PC-3 (cell line): ENCODE results near the gene PRADC1. TPM values are rescaled to one million over a fixed set of nuclear protein-coding genes. Genes with fewer than 3 reads are reported as not detected.

ENCODE experiments used
- ATAC-seq: fragments of 200-7000 bp; cut with Tn5 transposase; 2 replicates; pipeline ENCODE4 v1.9.1; 2020; ENCODE audit warnings: mild to moderate bottlenecking, moderate library complexity
- BruUV-seq: library from RNA; stranded (reverse); fragments of 400-500 nt; replicated peaks from 2 replicates; lab custom pipeline; 2021; lab: Mats Ljungman, UMichigan
- CTCF ChIA-PET: fragments of 300-600 bp; sonication (Branson Sonifier 250); formaldehyde crosslinking; loops from one replicate; lab custom pipeline; 2022; ENCODE audit warnings: antibody characterized with exemption; lab: Charles Lee
- POLR2A ChIA-PET: fragments of 300-600 bp; sonication (Branson Sonifier 250); formaldehyde crosslinking; loops from one replicate; lab custom pipeline; 2022; ENCODE audit warnings: antibody characterized with exemption; ENCODE audit not compliant: unreplicated experiment; lab: Charles Lee
- DNase-seq: peaks from one replicate; pipeline ENCODE4 v3.0.0-alpha.2; 2015
- H2AFZ ChIP-seq: fragments of 300-600 bp; sonication (generic); 2 replicates; pipeline ENCODE4 v1.6.0; 2016; ENCODE audit warnings: antibody characterized with exemption, low read length
- H3F3A ChIP-seq: fragments of 300-600 bp; sonication (generic); one replicate; pipeline ENCODE4 v1.6.0; 2017; ENCODE audit warnings: antibody characterized with exemption, low read length, control low read depth, mild to moderate bottlenecking; ENCODE audit not compliant: unreplicated experiment
- H3K27ac ChIP-seq: fragments of 300-600 bp; sonication (generic); 2 replicates; pipeline ENCODE4 v1.5.1; 2016; ENCODE audit warnings: mild to moderate bottlenecking, low read length
- H3K27me3 ChIP-seq: fragments of 300-600 bp; sonication (generic); 2 replicates; pipeline ENCODE4 v1.6.1; 2016; ENCODE audit warnings: low read length, mixed read lengths
- H3K36me3 ChIP-seq: fragments of 300-600 bp; sonication (generic); 2 replicates; pipeline ENCODE4 v1.6.1; 2016; ENCODE audit warnings: low read depth, mixed run types, low read length, mixed read lengths
- H3K4me1 ChIP-seq: fragments of 300-600 bp; sonication (generic); 2 replicates; pipeline ENCODE4 v1.5.1; 2016; ENCODE audit warnings: low read length; ENCODE audit not compliant: insufficient read depth
- H3K4me2 ChIP-seq: fragments of 300-600 bp; sonication (generic); 2 replicates; pipeline ENCODE4 v1.6.0; 2016; ENCODE audit warnings: low read length
- H3K4me3 ChIP-seq: fragments of 300-600 bp; sonication (generic); 2 replicates; pipeline ENCODE4 v1.5.1; 2016; ENCODE audit warnings: mild to moderate bottlenecking, low read length, mixed read lengths
- H3K79me2 ChIP-seq: fragments of 300-600 bp; sonication (generic); 2 replicates; pipeline ENCODE4 v1.6.1; 2017; ENCODE audit warnings: low read length, mixed read lengths
- H3K9ac ChIP-seq: fragments of 300-600 bp; sonication (generic); 2 replicates; pipeline ENCODE4 v1.6.0; 2016; ENCODE audit warnings: mild to moderate bottlenecking, low read length
- H3K9me2 ChIP-seq: fragments of 300-600 bp; sonication (generic); replicated peaks from 2 replicates; pipeline ENCODE4 v1.6.1; 2016; ENCODE audit warnings: mixed run types, low read length, mixed read lengths
- H3K9me3 ChIP-seq: fragments of 300-600 bp; sonication (generic); 2 replicates; pipeline ENCODE4 v1.6.1; 2016; ENCODE audit warnings: low read length, mixed read lengths
- H4K20me1 ChIP-seq: fragments of 300-600 bp; sonication (generic); 2 replicates; pipeline ENCODE4 v1.6.1; 2016; ENCODE audit warnings: low read length, mixed read lengths
- CTCF ChIP-seq: fragments of 300-600 bp; sonication (generic); conservative IDR thresholded peaks from 2 replicates; pipeline ENCODE4 v1.5.1; 2017; ENCODE audit warnings: antibody characterized with exemption, low read depth, mild to moderate bottlenecking, low read length
- EZH2 ChIP-seq: fragments of 300-600 bp; sonication (generic); IDR thresholded peaks from one replicate; pipeline ENCODE4 v1.6.1; 2017; ENCODE audit warnings: antibody characterized with exemption, mild to moderate bottlenecking, low read length; ENCODE audit not compliant: unreplicated experiment
- EZH2phosphoT487 ChIP-seq: fragments of 300-600 bp; sonication (generic); IDR thresholded peaks from 2 replicates; pipeline ENCODE4 v1.6.1; 2018; ENCODE audit warnings: mild to moderate bottlenecking, antibody characterized with exemption, low read length, borderline replicate concordance
- intact Hi-C: fragments of 100-400 bp; cut with micrococcal nuclease; formaldehyde crosslinking; loops from 2 replicates; pipeline ENCODE4 v1.9.0; 2023
- total RNA-seq: library from RNA; depleted of rRNA; stranded (reverse); fragments of >200 nt; gene quantifications from 2 replicates; pipeline ENCODE4 v1.2.3, GENCODE V29; 2014

Gene PRADC1
- total RNA-seq, 1 experiment from 2014 or later, result 62.5 TPM

GRCh38 chr2:73252238-73253027 lies 19.4 kb upstream of the PRADC1 start:
- Histone ChIP-seq H2AFZ (no peak overlapping the region), H4K20me1 (0 out of 2 replicates have a peak, but pooled peaks cover 4% of the 10 kb centered on the region), H3K9ac (no peak overlapping the region), H3K4me3 (no peak overlapping the region), H3K4me1 (no peaks in the 10 kb centered on the region), H3K36me3 (peaks cover 44% of the 10 kb centered on the region), H3K9me3 (no peaks in the 10 kb centered on the region), H3K9me2 (no peaks in the 10 kb centered on the region), H3F3A (no peaks in the 10 kb centered on the region), H3K4me2 (no peak overlapping the region), H3K27me3 (no peaks in the 10 kb centered on the region), H3K79me2 (no peaks in the 10 kb centered on the region), H3K27ac (no peak overlapping the region)
- BruUV-seq, result no TSS peak
- no peak for DNase-seq
- TF ChIP-seq EZH2phosphoT487, result no peak
- TF ChIP-seq CTCF, result no peak
- TF ChIP-seq EZH2, result no peak
- ChIA-PET POLR2A (no interaction called here), CTCF (no interaction called here)
- intact Hi-C loops, result no loop called here
- ATAC-seq, result no peak

- Histone ChIP-seq H3K4me3 (no peak overlapping the region), H3F3A (no peaks in the 10 kb centered on the region), H2AFZ (no peak overlapping the region), H3K9me2 (no peaks in the 10 kb centered on the region), H3K79me2 (peaks cover 4% of the 10 kb centered on the region; the same call in 1 of the 2 replicates), H3K27me3 (no peaks in the 10 kb centered on the region), H3K36me3 (peaks cover 55% of the 10 kb centered on the region), H3K27ac (no peak overlapping the region), H3K9ac (no peak overlapping the region), H3K9me3 (no peaks in the 10 kb centered on the region), H3K4me2 (no peak overlapping the region), H4K20me1 (peaks cover 10% of the 10 kb centered on the region), H3K4me1 (no peaks in the 10 kb centered on the region)
- no peak for ATAC-seq
- no peak for TF ChIP-seq CTCF
- TF ChIP-seq EZH2phosphoT487, result no peak
- no peak for TF ChIP-seq EZH2
- CTCF ChIA-PET, result no interaction called here
- no TSS peak for BruUV-seq
- intact Hi-C loops, result no loop called here
- no peak for DNase-seq
- POLR2A ChIA-PET, result no interaction called here
Observed at GRCh38 chr2:73250872-73251846, 18.1 kb upstream of the PRADC1 start.
